GM23248 (cell line): Measurements from ENCODE around the gene LIPG. TPM values are rescaled to one million over a fixed set of nuclear protein-coding genes. Genes with fewer than 3 reads are reported as not detected.

Experiments
- DNase-seq: peaks from one replicate; pipeline ENCODE4 v3.0.0-alpha.2; 2015
- H2AFZ ChIP-seq: fragments of 200-600 bp; sonication (generic); 2 replicates; pipeline ENCODE4 v1.6.1; 2016; ENCODE audit warnings: antibody characterized with exemption
- H3F3A ChIP-seq: fragments of 200-600 bp; sonication (generic); 2 replicates; pipeline ENCODE4 v1.6.1; 2016; ENCODE audit warnings: mild to moderate bottlenecking, antibody characterized with exemption, mixed run types; ENCODE audit not compliant: insufficient read depth
- H3K27ac ChIP-seq: fragments of 200-600 bp; sonication (generic); 2 replicates; pipeline ENCODE4 v1.5.1; 2016; ENCODE audit warnings: mild to moderate bottlenecking
- H3K27me3 ChIP-seq: fragments of 200-600 bp; sonication (generic); replicated peaks from 2 replicates; pipeline ENCODE4 v1.6.1; 2016; ENCODE audit warnings: mild to moderate bottlenecking; ENCODE audit not compliant: insufficient read depth
- H3K36me3 ChIP-seq: fragments of 200-600 bp; sonication (generic); 2 replicates; pipeline ENCODE4 v1.6.1; 2016; ENCODE audit warnings: low read depth, mild to moderate bottlenecking
- H3K4me1 ChIP-seq: fragments of 200-600 bp; sonication (generic); 2 replicates; pipeline ENCODE4 v1.6.1; 2016; ENCODE audit warnings: mild to moderate bottlenecking; ENCODE audit not compliant: insufficient read depth
- H3K4me2 ChIP-seq: fragments of 200-600 bp; sonication (generic); one replicate; pipeline ENCODE4 v1.6.1; 2016; ENCODE audit warnings: mild to moderate bottlenecking; ENCODE audit not compliant: unreplicated experiment
- H3K4me3 ChIP-seq: fragments of 200-600 bp; sonication (generic); 2 replicates; pipeline ENCODE4 v1.5.1; 2016; ENCODE audit warnings: mild to moderate bottlenecking
- H3K79me2 ChIP-seq: fragments of 200-600 bp; sonication (generic); 2 replicates; pipeline ENCODE4 v1.6.1; 2016; ENCODE audit warnings: mild to moderate bottlenecking; ENCODE audit not compliant: insufficient read depth
- H3K9ac ChIP-seq: fragments of 200-600 bp; sonication (generic); 2 replicates; pipeline ENCODE4 v1.6.1; 2016; ENCODE audit warnings: mild to moderate bottlenecking
- H3K9me2 ChIP-seq: fragments of 200-600 bp; sonication (generic); 2 replicates; pipeline ENCODE4 v1.6.1; 2016; ENCODE audit warnings: mixed run types, mild to moderate bottlenecking, moderate library complexity; ENCODE audit not compliant: insufficient read depth
- H3K9me3 ChIP-seq: fragments of 200-600 bp; sonication (generic); one replicate; pipeline ENCODE4 v1.6.1; 2017; ENCODE audit warnings: low read depth
- H4K20me1 ChIP-seq: fragments of 200-600 bp; sonication (generic); 2 replicates; pipeline ENCODE4 v1.6.0; 2016; ENCODE audit not compliant: insufficient read depth
- EZH2 ChIP-seq: fragments of 200-600 bp; sonication (generic); IDR thresholded peaks from 2 replicates; pipeline ENCODE4 v1.6.1; 2018; ENCODE audit warnings: antibody characterized with exemption, mild to moderate bottlenecking; ENCODE audit not compliant: insufficient read depth, poor library complexity, severe bottlenecking
- EZH2phosphoT487 ChIP-seq: fragments of 200-600 bp; sonication (generic); IDR thresholded peaks from 2 replicates; pipeline ENCODE4 v1.6.1; 2018; ENCODE audit warnings: antibody characterized with exemption, moderate library complexity, mild to moderate bottlenecking, low read depth; ENCODE audit not compliant: insufficient read depth
- WGBS, 2 experiments: methylation state at CpG; one replicate each; pipeline ENCODE4 v1.1.6; 2015 to 2017; ENCODE audit warnings: low lambda C conversion rate in 2 of 2, low coverage in 1 of 2; ENCODE audit errors: missing lambda C conversion rate in 2 of 2; 5-methylcytosine and 5-hydroxymethylcytosine counted together
- in situ Hi-C: fragments of 300-500 bp; cut with MboI; formaldehyde crosslinking; loops from 2 replicates; pipeline ENCODE4 v1.15.0; 2020
- polyA plus RNA-seq: library from polyadenylated mRNA; unstranded; fragments of >200 nt; fragmentation: Nextera tagmentation; extraction: Ambion mirVana; gene quantifications from 2 replicates; pipeline ENCODE4 v1.2.1, GENCODE V29; 2016
- total RNA-seq: library from RNA; depleted of rRNA; stranded (reverse); fragments of >200 nt; shearing (Covaris generic); gene quantifications from 2 replicates; pipeline ENCODE4 v1.2.3, GENCODE V29; 2014

Gene LIPG
- total and polyA plus RNA-seq, 2 experiments from 2014 or later = 0.38 to 0.43 TPM

DNA sequence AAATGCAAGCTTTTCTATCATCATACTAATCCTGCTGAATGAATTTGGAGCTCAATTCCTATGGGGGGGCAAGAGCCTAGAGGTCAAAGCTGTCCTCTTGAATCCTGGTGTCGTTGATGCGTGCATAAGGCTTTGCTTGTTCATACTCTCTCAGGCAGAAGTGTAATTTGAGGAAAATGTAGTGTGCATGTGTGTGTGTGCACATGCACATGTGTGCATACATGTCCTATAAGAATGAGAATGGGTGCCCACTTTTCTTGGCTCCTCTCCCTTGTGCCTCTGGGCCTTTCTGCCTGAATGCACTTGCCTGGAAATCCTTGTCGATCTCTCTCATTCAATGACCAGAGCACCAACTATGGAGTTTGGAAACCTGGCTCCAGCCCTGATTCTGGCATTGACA lies 46.3 kb upstream of the LIPG start:
- Histone ChIP-seq H2AFZ (no peak overlapping the region), H3K36me3 (no peaks in the 10 kb centered on the region), H3K27me3 (no peaks in the 10 kb centered on the region), H3K27ac (no peak overlapping the region), H3K4me3 (no peak overlapping the region), H3K9ac (no peak overlapping the region), H3K9me3 (no peaks in the 10 kb centered on the region), H3K4me1 (no peaks in the 10 kb centered on the region), H3K9me2 (no peaks in the 10 kb centered on the region), H3K4me2 (no peak overlapping the region), H3K79me2 (no peaks in the 10 kb centered on the region), H4K20me1 (no peaks in the 10 kb centered on the region), H3F3A (no peaks in the 10 kb centered on the region)
- 86 to 89% methylated on average over 3 of the region's 3 CpGs for WGBS, 2 experiments
- TF ChIP-seq EZH2phosphoT487 = no peak
- TF ChIP-seq EZH2 = no peak
- in situ Hi-C loops = no loop called here
- no peak for DNase-seq

DNA sequence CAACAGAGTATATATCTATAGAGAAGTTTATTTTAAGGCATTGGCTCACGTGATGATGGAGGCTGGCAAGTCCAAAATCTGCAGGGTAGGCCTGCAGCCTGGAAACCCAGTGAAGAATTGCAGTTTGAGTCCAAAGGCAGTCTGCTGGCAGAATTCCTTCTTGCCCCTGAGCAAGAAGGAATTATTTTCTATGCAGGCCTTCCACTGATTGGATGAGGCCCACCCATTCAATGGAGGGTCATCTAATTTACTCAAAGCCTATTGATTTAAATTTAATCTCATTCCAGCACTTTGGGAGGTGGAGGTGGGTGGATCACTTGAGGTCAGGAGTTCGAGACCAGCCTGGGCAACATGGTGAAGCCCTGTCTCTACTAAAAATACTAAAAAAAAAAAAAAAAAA lies 44.4 kb upstream of the LIPG start:
- no peaks in the 10 kb centered on the region for H3K27me3 ChIP-seq
- no peaks in the 10 kb centered on the region for H3K9me3 ChIP-seq
- H3K4me1 ChIP-seq = peaks cover 6% of the 10 kb centered on the region
- H3K4me2 ChIP-seq = no peak overlapping the region
- H3F3A ChIP-seq = no peaks in the 10 kb centered on the region
- 48 to 67% methylated on average over 2 of the region's 2 CpGs for WGBS, 2 experiments
- H3K9me2 ChIP-seq = no peaks in the 10 kb centered on the region
- H3K9ac ChIP-seq = no peak overlapping the region
- H3K4me3 ChIP-seq = no peak overlapping the region
- H4K20me1 ChIP-seq = no peaks in the 10 kb centered on the region
- DNase-seq = no peak
- H3K36me3 ChIP-seq = no peaks in the 10 kb centered on the region
- no peaks in the 10 kb centered on the region for H3K79me2 ChIP-seq
- H2AFZ ChIP-seq = no peak overlapping the region
- in situ Hi-C loops = no loop called here
- no peak overlapping the region for H3K27ac ChIP-seq
- TF ChIP-seq EZH2 (no peak), EZH2phosphoT487 (no peak)

DNA sequence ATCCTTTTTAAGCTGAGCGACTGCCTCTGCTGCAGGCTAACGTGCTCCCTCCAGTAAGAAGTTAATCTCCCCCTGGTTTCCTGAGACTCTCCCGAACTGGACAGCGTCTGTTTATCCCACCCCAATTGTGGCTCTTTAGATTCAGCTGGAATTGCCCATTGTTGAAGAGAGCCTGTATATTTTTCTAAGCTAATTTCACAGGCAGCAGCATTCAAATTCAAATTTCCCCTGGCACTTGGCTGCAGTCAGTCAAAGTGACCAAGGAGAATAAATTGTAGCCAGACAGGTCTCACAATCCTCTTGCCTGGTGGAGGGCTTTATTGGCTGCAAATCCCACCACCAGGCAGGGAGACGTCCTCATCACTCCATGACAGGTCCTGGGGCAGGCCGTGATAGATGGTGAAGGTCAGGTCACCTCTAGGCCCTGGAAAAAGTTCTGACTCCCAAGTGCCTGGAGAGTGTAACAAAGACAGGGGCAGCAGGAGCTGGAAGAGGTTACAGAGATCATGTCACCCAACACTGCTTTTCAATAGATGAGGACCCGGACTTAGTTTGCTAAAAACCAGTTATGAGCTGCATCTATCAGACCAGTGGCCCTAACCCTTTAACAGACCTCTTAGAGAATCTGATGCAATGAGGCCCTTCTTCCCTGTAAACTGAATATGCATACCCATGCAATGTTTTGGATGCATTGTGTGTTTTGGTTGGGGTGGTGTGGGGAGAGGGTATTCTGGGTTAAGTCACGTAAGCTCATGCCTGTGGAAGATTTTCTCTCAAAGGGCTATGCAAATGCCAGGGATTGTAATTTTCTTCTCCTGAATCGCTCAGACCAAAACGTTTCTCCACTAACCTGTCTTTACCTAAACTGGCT lies 42.5 kb upstream of the LIPG start:
- no peaks in the 10 kb centered on the region for H3K9me2 ChIP-seq
- H3K27ac ChIP-seq = no peak overlapping the region
- in situ Hi-C loops = no loop called here
- peaks cover 6% of the 10 kb centered on the region for H3K4me1 ChIP-seq
- H3K9ac ChIP-seq = no peak overlapping the region
- H3K4me2 ChIP-seq = no peak overlapping the region
- no peaks in the 10 kb centered on the region for H3K36me3 ChIP-seq
- no peaks in the 10 kb centered on the region for H3K27me3 ChIP-seq
- H2AFZ ChIP-seq = no peak overlapping the region
- H3K9me3 ChIP-seq = no peaks in the 10 kb centered on the region
- TF ChIP-seq EZH2phosphoT487 = no peak
- TF ChIP-seq EZH2 = no peak
- 77 to 83% methylated on average over 10 of the region's 10 CpGs for WGBS, 2 experiments
- no peaks in the 10 kb centered on the region for H3K79me2 ChIP-seq
- no peaks in the 10 kb centered on the region for H4K20me1 ChIP-seq
- H3F3A ChIP-seq = no peaks in the 10 kb centered on the region
- no peak overlapping the region for H3K4me3 ChIP-seq
- no peak for DNase-seq

DNA sequence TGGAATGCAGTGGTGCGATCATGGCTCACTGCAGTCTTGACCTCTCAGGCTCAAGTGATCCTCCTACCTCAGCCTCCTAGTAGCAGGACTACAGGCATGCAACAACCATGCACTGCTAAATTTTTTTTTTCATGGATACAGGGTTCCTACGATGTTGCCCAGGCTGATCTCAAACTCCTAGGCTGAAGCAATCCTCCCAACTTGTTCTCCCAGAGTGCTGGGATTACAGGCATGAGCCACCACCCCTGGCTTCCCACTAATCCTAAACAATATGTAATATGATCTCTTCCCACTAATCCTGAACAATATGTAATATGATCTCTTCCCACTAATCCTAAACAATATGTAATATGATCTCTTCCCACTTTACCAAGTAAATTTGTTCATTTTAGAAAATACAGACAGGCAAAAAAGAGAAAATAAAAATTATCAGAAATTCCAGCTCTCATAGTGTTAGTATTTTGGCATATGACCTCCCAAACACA lies 41.2 kb upstream of the LIPG start:
- no peaks in the 10 kb centered on the region for H4K20me1 ChIP-seq
- no peak overlapping the region for H3K4me2 ChIP-seq
- H3K27ac ChIP-seq = no peak overlapping the region
- H2AFZ ChIP-seq = no peak overlapping the region
- no peaks in the 10 kb centered on the region for H3K79me2 ChIP-seq
- no peak overlapping the region for H3K4me3 ChIP-seq
- peaks cover 6% of the 10 kb centered on the region for H3K4me1 ChIP-seq
- WGBS, 2 experiments = 50% methylated on average over 2 of the region's 2 CpGs
- H3K9me3 ChIP-seq = no peaks in the 10 kb centered on the region
- TF ChIP-seq EZH2 (no peak), EZH2phosphoT487 (no peak)
- no peaks in the 10 kb centered on the region for H3K36me3 ChIP-seq
- H3K27me3 ChIP-seq = no peaks in the 10 kb centered on the region
- H3K9me2 ChIP-seq = no peaks in the 10 kb centered on the region
- in situ Hi-C loops = no loop called here
- no peak overlapping the region for H3K9ac ChIP-seq
- H3F3A ChIP-seq = no peaks in the 10 kb centered on the region
- DNase-seq = peak; percentile 13
